K562 (cell line): ENCODE measurements around the gene FBXO44. TPM values are rescaled to one million over a fixed set of nuclear protein-coding genes. Genes with fewer than 3 reads are reported as not detected.
A peak's percentile ranks its signal among the peaks of the same experiment; 100 is the strongest.

Source experiments
- ATAC-seq: fragments of 200-7000 bp; cut with Tn5 transposase; 3 replicates; pipeline ENCODE4 v1.9.1; 2020; ENCODE audit warnings: moderate library complexity
- BruUV-seq: library from RNA; stranded (reverse); fragments of 400-500 nt; replicated peaks from 2 replicates; lab custom pipeline; 2021; lab: Mats Ljungman, UMichigan
- CTCF ChIA-PET: fragments of 300-600 bp; formaldehyde crosslinking; extraction: SDS; loops from one replicate; lab custom pipeline; 2021; ENCODE audit warnings: low intra/inter-chr PET ratio; lab: Yijun Ruan, JAX
- POLR2A ChIA-PET: fragments of 300-600, 350-650 bp; sonication (Branson Sonifier 250); formaldehyde crosslinking; extraction: SDS; loops from one replicate; lab custom pipeline; 2021; ENCODE audit warnings: antibody characterized with exemption, inconsistent platforms; lab: Yijun Ruan, JAX
- DNase-seq, 4 experiments: peaks; one replicate each; pipeline versions ENCODE4 v3.0.0 to v3.0.0-alpha.2; 2011 to 2018; ENCODE audit warnings: low spot score in 3 of 4, mixed read lengths in 3 of 4; ENCODE audit errors: extremely low read depth in 1 of 4
- FAIRE-seq: peaks from 2 replicates; lab custom pipeline; 2011; peaks lifted over from hg19 to GRCh38; lab: Jason Lieb, UNC
- H2AFZ ChIP-seq: 2 replicates; pipeline ENCODE4 v1.6.0; 2011; ENCODE audit warnings: low read depth, low read length, control low read depth, inconsistent platforms
- H3K27ac ChIP-seq: fragments of 200-600 bp; 3 replicates; pipeline ENCODE4 v1.8.0; 2011; ENCODE audit warnings: low read depth, mild to moderate bottlenecking, control low read depth, inconsistent platforms, low read length, moderate library complexity, mixed read lengths; ENCODE audit errors: extremely low read depth
- H3K27me3 ChIP-seq, 2 experiments: fragments of 300-600 bp in 1 of 2; 2 replicates in 1 of 2; 3 replicates in 1 of 2; pipeline versions ENCODE4 v1.6.0 to v1.8.0; 2011; ENCODE audit warnings: inconsistent platforms in 2 of 2, low read length in 2 of 2, mild to moderate bottlenecking in 1 of 2, mixed read lengths in 1 of 2, moderate library complexity in 1 of 2; ENCODE audit not compliant: control insufficient read depth in 2 of 2, insufficient read depth in 2 of 2
- H3K36me3 ChIP-seq: fragments of 300-600 bp; 3 replicates; pipeline ENCODE4 v1.8.0; 2011; ENCODE audit warnings: mild to moderate bottlenecking, low read length, inconsistent platforms; ENCODE audit not compliant: control insufficient read depth, insufficient read depth
- H3K4me1 ChIP-seq, 2 experiments: fragments of 200-600 bp in 1 of 2; replicated peaks in 1 of 2; 2 replicates in 1 of 2; 3 replicates in 1 of 2; pipeline versions ENCODE4 v1.5.1 to v1.8.0; 2011; ENCODE audit warnings: inconsistent platforms in 2 of 2, low read length in 2 of 2, mild to moderate bottlenecking in 1 of 2, mixed read lengths in 1 of 2, moderate library complexity in 1 of 2; ENCODE audit not compliant: control insufficient read depth in 2 of 2, insufficient read depth in 2 of 2
- H3K4me2 ChIP-seq: 2 replicates; pipeline ENCODE4 v1.6.1; 2011; ENCODE audit warnings: low read length, control low read depth, inconsistent platforms, mixed read lengths; ENCODE audit not compliant: insufficient read depth
- H3K4me3 ChIP-seq: fragments of 200-600 bp; sonication (generic), shearing (Covaris generic); 2 replicates; pipeline ENCODE4 v1.5.1; 2016; ENCODE audit warnings: control low read depth, inconsistent platforms
- H3K79me2 ChIP-seq: fragments of 200-600 bp; 3 replicates; pipeline ENCODE4 v1.8.0; 2011; ENCODE audit warnings: low read length, inconsistent platforms; ENCODE audit not compliant: control insufficient read depth, insufficient read depth
- H3K9ac ChIP-seq, 2 experiments: 2 replicates each; pipeline versions ENCODE4 v1.6.0 to v1.6.1; 2011; ENCODE audit warnings: low read depth in 2 of 2, low read length in 2 of 2, control low read depth in 1 of 2, inconsistent platforms in 1 of 2, mild to moderate bottlenecking in 1 of 2, mixed read lengths in 1 of 2; ENCODE audit not compliant: insufficient read depth in 1 of 2
- H3K9me1 ChIP-seq: one replicate; pipeline ENCODE4 v1.6.0; 2011; ENCODE audit warnings: inconsistent platforms, mild to moderate bottlenecking, low read length, moderate library complexity; ENCODE audit not compliant: control insufficient read depth, insufficient read depth
- H3K9me3 ChIP-seq: replicated peaks from 2 replicates; pipeline ENCODE4 v1.5.1; 2011; ENCODE audit warnings: low read depth, low read length, inconsistent platforms; ENCODE audit not compliant: control insufficient read depth, insufficient read depth
- H4K20me1 ChIP-seq: replicated peaks from 2 replicates; pipeline ENCODE4 v1.6.1; 2011; ENCODE audit warnings: low read length, inconsistent platforms, mixed read lengths; ENCODE audit not compliant: control insufficient read depth, insufficient read depth
- BCOR ChIP-seq: fragments of 450-650 bp; IDR thresholded peaks from 2 replicates; pipeline ENCODE4 v1.6.1; 2016
- CXXC5 ChIP-seq: fragments of 250-450 bp; sonication (Bioruptor Pico); IDR thresholded peaks from 2 replicates; pipeline ENCODE4 v1.8.0; 2022; ENCODE audit warnings: inconsistent platforms, mild to moderate bottlenecking, moderate library complexity
- KDM1A ChIP-seq, 2 experiments: fragments of 450-650 bp; IDR thresholded peaks; 2 replicates each; pipeline ENCODE4 v1.6.1; 2016; ENCODE audit warnings: mild to moderate bottlenecking in 2 of 2
- NR1H2 ChIP-seq: sonication (generic); formaldehyde crosslinking; IDR thresholded peaks from 2 replicates; pipeline ENCODE4 v1.4.0; 2020; ENCODE audit warnings: mild to moderate bottlenecking, missing genetic modification reagents
- RBM15 ChIP-seq: fragments of 200-400 bp; formaldehyde crosslinking; IDR thresholded peaks from 2 replicates; pipeline ENCODE4 v1.6.1; 2018; ENCODE audit warnings: mild to moderate bottlenecking, low read length, moderate library complexity; ENCODE audit not compliant: insufficient read depth
- RBM25 ChIP-seq: fragments of 200-400 bp; formaldehyde crosslinking; IDR thresholded peaks from 2 replicates; pipeline ENCODE4 v1.6.1; 2018; ENCODE audit warnings: low read length, low read depth, moderate library complexity; ENCODE audit not compliant: severe bottlenecking
- USF1 ChIP-seq: sonication (generic); formaldehyde crosslinking; IDR thresholded peaks from 2 replicates; pipeline ENCODE4 v1.9.0; 2022; ENCODE audit warnings: mild to moderate bottlenecking, missing genetic modification reagents
- ZFP36 ChIP-seq: fragments of 150-350 bp; IDR thresholded peaks from 2 replicates; pipeline ENCODE4 v1.6.1; 2018; ENCODE audit warnings: low read length, low read depth; ENCODE audit not compliant: partially characterized antibody
- ZNF766 ChIP-seq: fragments of 200-800 bp; sonication (Bioruptor generic); conservative IDR thresholded peaks from 2 replicates; pipeline ENCODE4 v1.6.1; 2016; ENCODE audit warnings: missing genetic modification characterization, missing compliant biosample characterization
- WGBS: fragments of 100-300 bp; shearing (Covaris generic); methylation state at CpG from one replicate; pipeline ENCODE4 v1.1.6; 2016; ENCODE audit warnings: low coverage, mixed read lengths; ENCODE audit not compliant: insufficient coverage; ENCODE audit errors: missing lambda C conversion rate; 5-methylcytosine and 5-hydroxymethylcytosine counted together
- in situ Hi-C: fragments of 300-500 bp; cut with MboI; formaldehyde crosslinking; loops from 4 replicates; pipeline ENCODE4 v1.15.0; 2018; ENCODE audit warnings: inconsistent platforms, mixed read lengths
- intact Hi-C: fragments of 100-400 bp; cut with micrococcal nuclease; formaldehyde crosslinking; loops from 2 replicates; pipeline ENCODE4 v1.14.2; 2022
- polyA plus RNA-seq, 8 experiments: library from polyadenylated mRNA; depleted of rRNA in 4 of 8; stranded (reverse) in 5 of 8; unstranded in 3 of 8; fragments of >200 nt; fragmentation: Nextera tagmentation in 2 of 8; fragmentation: Illumina TruSeq in 1 of 8; extraction: Ambion mirVana in 2 of 8; extraction: Trizol in 1 of 8; gene quantifications; 2 replicates each; pipeline versions ENCODE4 v1.2.1 to v1.2.3, GENCODE V29; 2011 to 2014; ENCODE audit warnings: inconsistent platforms in 1 of 8, missing spikeins in 1 of 8
- total RNA-seq, 7 experiments: library from RNA; depleted of rRNA in 6 of 7; stranded (reverse); fragments of >200 nt in 6 of 7; fragmentation: Illumina TruSeq in 2 of 7; extraction: Trizol in 2 of 7; gene quantifications; 2 replicates each; pipeline versions ENCODE4 v1.2.1 to v1.2.3, GENCODE V29; 2011 to 2021; ENCODE audit warnings: low replicate concordance in 1 of 7

FBXO44 gene
- total and polyA plus RNA-seq, 9 of the 15 experiments (the other 6 are each of a cell fraction or from before 2014, with no cell fraction given): 0.69 to 20.9 (median 6.7) TPM

GRCh38 chr1:11676386-11677103, 21.9 kb downstream of the FBXO44 start (continued):
- TF ChIP-seq USF1 (CRISPR knock-in tag) (no peak), RBM15 (no peak), ZNF766 (CRISPR knock-in tag) (no peak), CXXC5 (CRISPR knock-in tag) (no peak)

- Histone ChIP-seq H3K4me2 (no peak overlapping the region), H2AFZ (no peak overlapping the region)
- intact Hi-C loops: no loop called here
- FAIRE-seq (no peak), DNase-seq (no peak)
- in situ Hi-C loops: no loop called here
- TF ChIP-seq KDM1A (IDR thresholded peaks at IDR 0.05): peak in 1 of 2 experiments; percentile 52; a peak in 2 of 4 replicates
- peak; percentile 77 for TF ChIP-seq ZFP36
- no peak for TF ChIP-seq NR1H2 (CRISPR knock-in tag)
- TF ChIP-seq RBM25: peak; percentile 72
- TF ChIP-seq BCOR: peak; percentile 50
- TF ChIP-seq, all 486 proteins: peak for 4
- ATAC-seq: no peak
- H3K27me3 ChIP-seq: no peaks in the 10 kb centered on the region
- H3K4me3 ChIP-seq: no peak overlapping the region
- BruUV-seq: no TSS peak
- no peak overlapping the region for H3K9ac ChIP-seq
- no peaks in the 10 kb centered on the region for H3K9me3 ChIP-seq
- POLR2A ChIA-PET: interaction anchor here (0.9 to 3.7 kb wide), 3 partner anchors 12 to 31 kb away, joined by 3 to 17 read pairs (median 4); partner anchors contain the start of gene FBXO6
- peaks cover 11 to 47% of the 10 kb centered on the region in 2 experiments for H3K4me1 ChIP-seq
- CTCF ChIA-PET: no interaction called here
- H4K20me1 ChIP-seq: no peaks in the 10 kb centered on the region; the same call in none of the 2 replicates
- peaks cover 22% of the 10 kb centered on the region for H3K79me2 ChIP-seq
- 100% methylated on average over 2 of the region's 2 CpGs for WGBS
- peaks cover 4% of the 10 kb centered on the region for H3K9me1 ChIP-seq
- H3K27ac ChIP-seq: no peak overlapping the region
- peaks cover 58% of the 10 kb centered on the region for H3K36me3 ChIP-seq
Observed at GRCh38 chr1:11678442-11678841, 23.8 kb downstream of the FBXO44 start.
